Stimulated activated CD8-positive, alpha-beta memory T cell treated with anti-CD3 and anti-CD28 coated beads, Interleukin-4, amount 100 ng/mL, for 1 hour (primary cell): ENCODE results near the gene NMRK2.
"Not testable (repeated sequence)": the region's sequence is repeated elsewhere in the genome, so short reads cannot be mapped to it uniquely, and the experiment has no call there.

Experiments used
- DNase-seq, 2 donors: peaks; one replicate each; pipeline ENCODE4 v3.0.0-alpha.2; 2020; ENCODE audit warnings: low read depth in 2 of 2, low spot score in 1 of 2

NMRK2 gene

GRCh38 chr19:3964256-3965194 is 31.7 kb downstream of the NMRK2 start:
- no peak for DNase-seq

DNA sequence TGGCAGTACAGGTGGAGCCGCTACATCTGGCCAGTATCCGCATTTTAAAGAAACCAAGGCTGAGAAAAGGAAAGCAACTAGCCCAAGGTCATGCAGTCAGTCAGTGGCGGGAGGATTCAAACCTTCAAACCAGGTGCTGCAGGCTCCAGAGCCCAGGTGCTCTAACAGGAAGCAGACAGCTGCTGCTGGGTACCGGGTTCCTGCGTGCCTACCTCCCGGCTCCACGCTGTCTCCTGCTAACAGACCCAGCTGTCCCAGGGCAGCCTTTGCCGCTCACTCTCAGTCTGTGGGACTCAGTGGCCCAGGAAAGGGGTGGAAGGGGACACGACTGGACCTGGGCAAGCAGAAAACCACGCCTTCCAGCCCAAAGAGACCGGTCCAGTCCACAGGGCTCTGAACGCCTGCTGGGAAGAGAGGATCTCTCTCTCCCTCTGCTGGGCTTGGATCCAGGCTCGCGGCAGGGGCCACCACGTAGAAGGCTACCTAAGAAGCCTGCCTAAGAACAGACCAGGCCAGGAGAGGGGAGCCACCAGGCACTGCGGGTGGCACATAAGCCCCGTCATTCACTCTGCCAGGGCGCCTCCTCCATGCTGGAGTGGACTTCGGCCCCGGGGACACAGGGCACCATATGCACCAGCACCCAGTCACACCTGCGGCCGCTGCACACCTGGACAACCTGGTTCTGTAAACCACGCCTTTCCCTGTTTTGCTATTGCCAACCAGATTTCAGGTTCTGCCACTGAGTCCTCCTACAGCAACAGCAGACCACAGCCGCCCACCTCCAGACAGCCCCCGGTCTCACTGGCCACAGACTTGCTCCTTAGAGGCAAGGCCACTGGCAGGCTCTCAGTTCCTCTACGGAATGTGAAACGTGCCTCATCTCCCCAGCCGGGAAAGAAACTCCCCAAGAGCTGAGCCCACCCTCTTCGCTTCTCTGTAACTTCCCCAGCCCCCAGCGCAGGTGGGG is 33.5 kb downstream of the NMRK2 start:
- DNase-seq: no peak

- not testable (repeated sequence) for DNase-seq
Measured at GRCh38 chr19:3967983-3968382, 35.1 kb downstream of the NMRK2 start.

GRCh38 chr19:3968556-3969434 is 35.9 kb downstream of the NMRK2 start:
- DNase-seq: no peak

DNA sequence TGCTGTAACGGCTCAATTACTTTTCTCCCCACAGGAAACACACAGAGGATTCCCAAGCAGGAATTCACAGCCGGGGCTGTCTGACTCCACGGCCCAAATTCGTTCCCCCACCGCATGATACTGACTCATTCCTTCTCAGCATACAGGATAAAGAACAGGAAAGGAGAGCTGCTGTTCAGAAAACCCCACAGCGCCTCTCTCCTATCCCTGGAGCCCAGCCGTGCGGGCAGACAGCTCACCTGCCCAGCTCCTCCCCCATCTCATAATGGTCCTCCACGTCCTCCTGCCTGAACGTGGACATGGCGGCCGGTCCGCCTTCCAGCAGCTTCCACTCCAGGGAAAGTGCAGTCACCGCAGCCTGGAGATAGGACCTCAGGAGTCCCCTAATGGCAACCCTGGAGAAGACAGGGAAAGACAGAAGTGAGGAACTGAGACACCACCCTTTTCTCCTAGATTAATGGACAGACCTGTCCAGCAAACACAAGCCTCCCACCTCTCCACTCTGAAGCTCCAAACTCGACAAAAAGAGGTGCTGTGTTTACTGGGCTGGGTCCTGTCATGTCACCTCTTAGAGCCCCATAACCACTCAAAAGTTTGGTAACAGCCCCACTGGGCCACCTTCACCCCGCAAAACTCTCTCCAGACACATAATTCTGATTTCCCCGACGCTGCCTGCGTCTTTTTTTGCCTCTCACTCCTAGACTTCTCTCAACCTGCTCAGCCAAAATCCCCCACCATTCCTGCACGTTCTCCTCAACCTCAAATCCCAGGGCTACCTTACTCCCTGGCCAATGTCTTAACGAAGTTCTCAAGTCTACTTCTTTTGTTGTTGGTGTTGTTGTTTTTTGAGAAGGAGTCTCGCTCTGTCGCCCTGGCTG is 36.8 kb downstream of the NMRK2 start:
- no peak for DNase-seq

GRCh38 chr19:3970313-3970807 is 37.5 kb downstream of the NMRK2 start:
- DNase-seq: no peak

DNA sequence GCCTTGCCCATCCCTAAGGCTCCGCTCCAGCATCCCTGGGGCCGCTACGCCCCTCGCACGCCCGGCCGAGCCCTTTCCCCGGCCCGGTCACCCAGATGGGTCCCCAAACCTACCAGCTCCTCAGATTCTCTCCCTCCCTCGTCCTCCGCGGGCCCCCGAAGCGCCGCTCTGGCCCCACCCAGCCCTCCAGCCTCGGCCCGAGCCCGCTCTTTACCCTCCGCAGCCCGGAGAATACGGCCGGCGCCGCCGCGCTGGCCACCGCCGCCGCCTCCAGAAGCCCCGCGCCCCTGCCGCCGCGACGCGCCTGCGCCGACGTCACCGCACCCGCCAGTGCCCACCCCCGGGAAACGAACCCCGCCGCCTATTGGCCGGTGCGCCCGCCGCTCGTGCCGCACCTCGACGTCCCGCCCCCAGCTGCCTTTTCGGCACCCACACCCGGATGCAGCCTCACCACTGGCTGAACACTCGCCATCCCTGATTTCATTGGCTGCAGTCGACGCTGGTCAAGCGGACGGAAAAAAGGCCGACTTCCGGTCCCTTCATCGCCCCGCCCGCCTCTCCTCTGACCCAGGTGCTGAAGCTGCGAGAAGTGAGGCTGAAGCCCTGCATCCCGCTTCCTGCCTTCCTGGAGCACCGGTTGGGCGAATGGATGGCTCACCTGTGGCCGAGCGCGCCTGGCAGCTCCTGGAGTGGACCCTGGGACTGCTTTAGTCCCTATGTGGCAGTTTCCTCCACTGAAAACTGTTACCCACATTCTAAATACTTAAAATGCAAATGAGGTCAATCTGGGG is 38.1 kb downstream of the NMRK2 start, which contains the start of gene DAPK3:
TSS of gene DAPK3 (minus strand) at position 292 of the 791 bp plus-strand sequence. CDS start 1,364 bp downstream, outside the sequence.
- DNase-seq: peak; percentile 78 to 85

DNA sequence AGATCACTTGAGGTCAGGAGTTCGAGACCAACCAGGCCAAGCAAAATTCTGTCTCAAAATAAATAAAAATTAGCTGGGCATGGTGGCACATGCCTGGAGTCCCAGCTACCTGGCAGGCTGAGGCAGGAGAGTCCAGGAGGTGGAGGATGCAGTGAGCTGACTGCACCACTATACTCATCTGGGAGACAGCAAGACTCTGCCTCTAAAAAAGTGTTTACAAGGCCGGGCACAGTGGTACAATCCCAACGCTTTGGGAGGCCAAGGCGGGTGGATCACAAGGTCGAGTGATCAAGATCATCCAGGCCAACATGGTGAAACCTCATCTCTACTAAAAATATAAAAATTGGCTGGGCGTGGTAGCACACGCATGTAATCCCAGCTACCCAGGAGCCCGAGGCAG is 42.3 kb downstream of the NMRK2 start:
- DNase-seq: no peak

DNA sequence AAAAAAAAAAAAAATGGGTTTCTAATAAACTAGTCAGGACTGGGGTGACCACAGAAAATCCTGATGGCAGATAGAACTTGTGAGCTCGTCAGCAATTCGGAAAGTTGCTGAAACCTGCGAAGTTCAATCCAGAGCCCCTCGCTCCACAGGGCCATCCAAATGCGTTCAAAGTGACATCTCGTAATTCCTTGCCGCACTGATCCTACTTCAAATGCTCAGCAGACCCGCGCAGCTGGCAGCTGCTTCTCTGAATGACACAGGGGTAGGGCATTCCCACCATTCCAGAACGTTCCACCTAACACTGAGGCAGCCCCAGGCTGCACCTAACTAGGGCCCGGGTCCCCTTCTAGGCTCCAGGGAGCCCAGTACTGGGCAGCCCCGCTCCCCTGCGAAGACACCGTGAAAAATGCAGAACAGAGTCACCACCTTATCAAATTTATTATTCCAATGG is 42.8 kb downstream of the NMRK2 start:
- DNase-seq: no peak

DNA sequence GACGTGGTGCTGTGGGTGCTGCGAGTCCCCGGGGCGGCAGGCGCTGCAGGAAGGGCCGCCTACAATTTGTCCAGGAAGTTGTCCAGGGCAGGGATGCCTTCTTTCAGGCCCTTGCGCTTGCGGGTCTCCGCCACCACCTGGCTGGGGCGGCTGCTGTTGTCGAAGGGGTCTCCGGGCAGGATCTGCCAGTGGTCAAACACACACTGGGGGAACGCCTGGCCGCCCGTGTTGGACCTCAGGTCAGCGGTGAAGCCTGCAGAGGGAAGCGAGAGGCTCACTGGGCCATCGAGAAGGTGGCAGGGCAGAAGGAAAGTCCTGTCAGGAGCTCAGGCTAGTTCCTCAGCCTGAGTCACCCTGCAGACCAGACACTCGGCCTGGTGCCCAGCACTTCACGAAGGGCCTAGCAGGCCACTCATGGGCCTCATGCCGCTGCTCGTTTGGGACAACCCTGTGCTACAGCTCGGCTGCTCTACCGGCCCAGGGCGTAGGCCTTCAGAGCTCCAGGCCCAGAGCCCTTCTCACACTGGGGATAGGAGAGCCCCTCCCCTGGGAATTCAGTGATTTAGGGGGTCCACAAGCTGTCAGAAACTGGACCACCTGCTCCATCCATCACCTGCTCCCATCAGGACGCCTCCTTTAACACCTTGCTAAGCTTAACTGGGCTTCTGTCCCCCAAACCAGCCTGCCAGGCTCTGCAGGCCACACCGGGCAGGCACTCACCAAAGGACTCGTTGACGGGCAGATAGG is 43.8 kb downstream of the NMRK2 start:
- no peak for DNase-seq

- no peak for DNase-seq
Measured at GRCh38 chr19:3977242-3978143, 44.6 kb downstream of the NMRK2 start.

GRCh38 chr19:3978145-3978544 is 45.3 kb downstream of the NMRK2 start:
- no peak for DNase-seq

GRCh38 chr19:3979289-3979673 is 46.4 kb downstream of the NMRK2 start:
- DNase-seq: no peak

DNA sequence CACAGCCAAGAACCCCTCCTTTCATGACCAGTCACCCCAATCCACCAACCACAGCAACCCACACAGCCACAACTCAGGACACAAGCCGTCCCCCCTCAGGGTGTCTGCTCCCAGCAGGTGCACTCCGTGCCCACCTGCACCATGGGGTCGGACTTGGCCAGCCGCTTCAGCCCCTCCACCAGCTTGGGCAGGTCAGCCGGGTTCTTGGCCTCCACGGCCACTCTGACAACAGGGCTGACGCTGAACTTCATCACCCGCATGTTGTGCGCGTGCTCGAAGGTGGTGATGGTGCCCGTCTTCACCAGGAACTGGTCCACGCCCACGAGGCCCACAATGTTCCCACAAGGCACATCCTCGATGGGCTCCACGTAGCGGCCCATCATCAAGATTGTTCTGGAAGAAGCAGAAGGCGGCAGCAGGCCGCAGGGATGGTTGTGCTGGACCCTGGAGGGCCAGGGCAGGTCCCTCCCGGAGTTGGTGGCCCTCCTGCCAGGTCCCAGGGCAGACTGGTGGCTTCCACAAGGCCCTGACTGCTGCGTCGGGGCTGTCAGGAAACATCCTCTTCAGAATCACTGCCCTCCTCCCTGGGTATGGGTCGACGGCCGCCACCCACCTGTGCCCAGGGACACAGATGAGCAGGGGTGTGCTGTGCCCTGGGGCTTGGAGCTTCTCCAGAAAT is 46.9 kb downstream of the NMRK2 start:
- DNase-seq: no peak

DNA sequence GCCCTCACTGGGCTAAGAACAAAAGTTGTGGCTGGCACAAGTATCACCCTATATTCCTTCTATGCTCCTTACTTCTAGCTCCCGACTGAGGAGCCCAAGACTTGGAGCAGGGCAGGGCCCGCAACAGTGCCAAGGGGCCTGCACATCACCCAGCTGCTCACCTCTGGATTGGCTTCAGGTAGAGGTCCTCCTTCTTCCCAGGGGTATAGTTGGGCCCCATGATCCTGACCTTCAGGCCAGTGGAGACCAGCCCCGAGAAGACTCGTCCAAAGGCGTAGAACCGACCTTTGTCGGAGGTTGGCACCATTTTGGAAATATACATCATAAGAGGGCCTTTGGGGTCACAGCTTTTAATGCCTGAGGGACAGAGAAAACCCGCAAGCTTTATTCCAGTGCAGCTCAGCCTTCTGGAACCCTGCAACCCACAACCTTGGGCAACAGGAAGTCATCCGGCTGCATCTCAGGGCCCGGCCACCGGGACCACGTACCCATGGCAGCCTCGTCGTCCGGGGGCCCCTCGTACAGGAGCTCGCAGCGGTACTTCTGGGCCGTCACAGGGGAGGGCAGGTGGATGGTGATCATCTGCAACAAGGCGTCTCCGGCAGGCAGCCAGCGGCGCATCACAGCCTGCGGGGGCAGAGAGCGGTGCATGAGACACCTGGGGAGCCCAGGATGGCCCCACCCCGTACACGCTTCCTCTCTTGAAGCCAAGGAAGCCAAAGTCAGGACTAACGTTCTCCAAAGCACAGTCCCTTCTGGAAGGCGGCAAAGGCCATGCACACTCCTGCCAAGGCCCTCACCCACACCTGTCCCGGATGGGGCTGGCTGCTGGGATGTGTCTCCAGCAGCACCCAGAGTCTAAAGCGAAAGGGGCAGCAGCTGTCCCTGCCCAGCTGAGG is 47.7 kb downstream of the NMRK2 start:
- DNase-seq: no peak
